Measurements from ENCODE around the gene TRIM63. TPM values are rescaled to one million over a fixed set of nuclear protein-coding genes. Genes with fewer than 3 reads are reported as not detected.

TRIM63 gene
- total RNA-seq, 1 experiment from 2014 or later = not detected

GRCh38 chr1:26025517-26025916 lies 41.9 kb downstream of the TRIM63 start:
- intact Hi-C loops (cut with micrococcal nuclease; ENCODE audit: unreplicated experiment) = no loop called here
- Histone ChIP-seq H3K9me3 (ENCODE audit: low read depth, low read length, poor library complexity, severe bottlenecking) (no peaks in the 10 kb centered on the region), H3K4me3 (ENCODE audit: low read depth, low read length, poor library complexity, severe bottlenecking) (no peak overlapping the region), H3K27ac (ENCODE audit: low read depth, low read length, poor library complexity, severe bottlenecking) (no peak overlapping the region), H3K36me3 (ENCODE audit: insufficient read depth, low read length, poor library complexity, severe bottlenecking) (no peaks in the 10 kb centered on the region), H3K4me1 (ENCODE audit: insufficient read depth, low read length, poor library complexity, severe bottlenecking) (peaks cover 7% of the 10 kb centered on the region), H3K27me3 (replicated peaks; ENCODE audit: insufficient read depth, low read depth, low read length, poor library complexity) (no peaks in the 10 kb centered on the region)
- CTCF ChIA-PET = no interaction called here
- no TSS peak for BruUV-seq (replicated peaks)
- no peak for DNase-seq (ENCODE audit: low spot score)
- no peak for TF ChIP-seq CTCF (conservative IDR thresholded peaks at IDR 0.05; ENCODE audit: low read depth, low read length)
- no peak for TF ChIP-seq EZH2 (IDR thresholded peaks at IDR 0.05; ENCODE audit: borderline replicate concordance, low read depth, low read length, poor library complexity, severe bottlenecking)
- POLR2A ChIA-PET (ENCODE audit: low non-redundant PET) = no interaction called here

GRCh38 chr1:26025060-26025459 lies 42.4 kb downstream of the TRIM63 start:
- intact Hi-C loops (cut with micrococcal nuclease; ENCODE audit: unreplicated experiment) = no loop called here
- TF ChIP-seq EZH2 (IDR thresholded peaks at IDR 0.05; ENCODE audit: borderline replicate concordance, low read depth, low read length, poor library complexity, severe bottlenecking) (no peak), CTCF (conservative IDR thresholded peaks at IDR 0.05; ENCODE audit: low read depth, low read length) (no peak)
- no TSS peak for BruUV-seq (replicated peaks)
- DNase-seq (ENCODE audit: low spot score) = no peak
- H3K4me1 ChIP-seq (ENCODE audit: insufficient read depth, low read length, poor library complexity, severe bottlenecking) = peaks cover 7% of the 10 kb centered on the region
- H3K27me3 ChIP-seq (replicated peaks; ENCODE audit: insufficient read depth, low read depth, low read length, poor library complexity) = no peaks in the 10 kb centered on the region
- no peak overlapping the region for H3K4me3 ChIP-seq (ENCODE audit: low read depth, low read length, poor library complexity, severe bottlenecking)
- H3K36me3 ChIP-seq (ENCODE audit: insufficient read depth, low read length, poor library complexity, severe bottlenecking) = no peaks in the 10 kb centered on the region
- no peak overlapping the region for H3K27ac ChIP-seq (ENCODE audit: low read depth, low read length, poor library complexity, severe bottlenecking)
- ChIA-PET CTCF (no interaction called here), POLR2A (ENCODE audit: low non-redundant PET) (no interaction called here)
- H3K9me3 ChIP-seq (ENCODE audit: low read depth, low read length, poor library complexity, severe bottlenecking) = no peaks in the 10 kb centered on the region

GRCh38 chr1:26023826-26024225 lies 43.6 kb downstream of the TRIM63 start:
- Histone ChIP-seq H3K27me3 (replicated peaks; ENCODE audit: insufficient read depth, low read depth, low read length, poor library complexity) (no peaks in the 10 kb centered on the region), H3K4me1 (ENCODE audit: insufficient read depth, low read length, poor library complexity, severe bottlenecking) (peaks cover 7% of the 10 kb centered on the region), H3K36me3 (ENCODE audit: insufficient read depth, low read length, poor library complexity, severe bottlenecking) (no peaks in the 10 kb centered on the region), H3K27ac (ENCODE audit: low read depth, low read length, poor library complexity, severe bottlenecking) (no peak overlapping the region), H3K4me3 (ENCODE audit: low read depth, low read length, poor library complexity, severe bottlenecking) (no peak overlapping the region), H3K9me3 (ENCODE audit: low read depth, low read length, poor library complexity, severe bottlenecking) (no peaks in the 10 kb centered on the region)
- no TSS peak for BruUV-seq (replicated peaks)
- no peak for TF ChIP-seq CTCF (conservative IDR thresholded peaks at IDR 0.05; ENCODE audit: low read depth, low read length)
- no peak for TF ChIP-seq EZH2 (IDR thresholded peaks at IDR 0.05; ENCODE audit: borderline replicate concordance, low read depth, low read length, poor library complexity, severe bottlenecking)
- DNase-seq (ENCODE audit: low spot score) = peak; percentile 40
- CTCF ChIA-PET = no interaction called here
- POLR2A ChIA-PET (ENCODE audit: low non-redundant PET) = no interaction called here
- intact Hi-C loops (cut with micrococcal nuclease; ENCODE audit: unreplicated experiment) = no loop called here

Measured in A673 (cell line).